Nephron (organoid): Measurements from ENCODE around the gene FBXO8.
"Not testable (repeated sequence)": the region's sequence is repeated elsewhere in the genome, so short reads cannot be mapped to it uniquely, and the experiment has no call there.

Source experiments
- H3K27ac Mint-ChIP-seq, 3 experiments: 2 replicates each; pipeline ENCODE4 v1.8.0; 2020; ENCODE audit warnings: mixed read lengths in 3 of 3, mild to moderate bottlenecking in 2 of 3, moderate library complexity in 1 of 3
- H3K27me3 Mint-ChIP-seq: 2 replicates; pipeline ENCODE4 v1.8.0; 2021; ENCODE audit warnings: low read depth, mild to moderate bottlenecking, moderate library complexity, mixed read lengths
- H3K36me3 Mint-ChIP-seq: 2 replicates; pipeline ENCODE4 v1.8.0; 2020; ENCODE audit warnings: low read depth, mixed read lengths
- H3K4me1 Mint-ChIP-seq: 2 replicates; pipeline ENCODE4 v1.8.0; 2020; ENCODE audit warnings: mixed read lengths
- H3K4me3 Mint-ChIP-seq, 3 experiments: 2 replicates each; pipeline ENCODE4 v1.8.0; 2020; ENCODE audit warnings: mild to moderate bottlenecking in 3 of 3, mixed read lengths in 3 of 3, moderate library complexity in 2 of 3
- H3K9me3 Mint-ChIP-seq: 2 replicates; pipeline ENCODE4 v1.8.0; 2020; ENCODE audit warnings: mixed read lengths
- CTCF ChIP-seq, 3 experiments: fragments of 200-600 bp; sonication (generic); IDR thresholded peaks; one replicate each; pipeline ENCODE4 v1.5.0; 2021; ENCODE audit warnings: antibody characterized with exemption in 3 of 3; ENCODE audit not compliant: unreplicated experiment in 3 of 3

FBXO8 gene

GRCh38 chr4:174312993-174313392 is 29.5 kb upstream of the FBXO8 start:
- TF ChIP-seq CTCF (IDR thresholded peaks at IDR 0.05; ENCODE audit: unreplicated experiment in 3 of 3) = no peak
- H3K4me1 Mint-ChIP-seq = no peaks in the 10 kb centered on the region
- peaks cover 11% of the 10 kb centered on the region for H3K36me3 Mint-ChIP-seq
- H3K27ac Mint-ChIP-seq = no peak overlapping the region
- H3K9me3 Mint-ChIP-seq = no peaks in the 10 kb centered on the region
- no peak overlapping the region for H3K4me3 Mint-ChIP-seq
- no peaks in the 10 kb centered on the region for H3K27me3 Mint-ChIP-seq

GRCh38 chr4:174307694-174308093 is 24.2 kb upstream of the FBXO8 start:
- TF ChIP-seq CTCF (IDR thresholded peaks at IDR 0.05; ENCODE audit: unreplicated experiment in 3 of 3) = no peak
- Mint-ChIP-seq H3K9me3 (no peaks in the 10 kb centered on the region), H3K4me3 (no peak overlapping the region), H3K4me1 (no peaks in the 10 kb centered on the region), H3K27me3 (no peaks in the 10 kb centered on the region), H3K27ac (no peak overlapping the region), H3K36me3 (peaks cover 21% of the 10 kb centered on the region)

- no peaks in the 10 kb centered on the region for H3K9me3 Mint-ChIP-seq
- H3K27me3 Mint-ChIP-seq = no peaks in the 10 kb centered on the region
- H3K4me1 Mint-ChIP-seq = no peaks in the 10 kb centered on the region
- no peak overlapping the region for H3K27ac Mint-ChIP-seq
- H3K4me3 Mint-ChIP-seq = no peak overlapping the region
- H3K36me3 Mint-ChIP-seq = peaks cover 20% of the 10 kb centered on the region
- no peak for TF ChIP-seq CTCF (IDR thresholded peaks at IDR 0.05; ENCODE audit: unreplicated experiment in 3 of 3)
Measured at GRCh38 chr4:174305961-174306360, 22.5 kb upstream of the FBXO8 start.

GRCh38 chr4:174304664-174305063 is 21.2 kb upstream of the FBXO8 start:
- Mint-ChIP-seq H3K27me3 (no peaks in the 10 kb centered on the region), H3K4me3 (no peak overlapping the region), H3K36me3 (peaks cover 30% of the 10 kb centered on the region), H3K9me3 (no peaks in the 10 kb centered on the region), H3K4me1 (no peaks in the 10 kb centered on the region), H3K27ac (no peak overlapping the region)
- TF ChIP-seq CTCF (IDR thresholded peaks at IDR 0.05; ENCODE audit: unreplicated experiment in 3 of 3) = no peak

GRCh38 chr4:174303687-174304086 is 20.2 kb upstream of the FBXO8 start:
- Mint-ChIP-seq H3K27me3 (no peaks in the 10 kb centered on the region), H3K27ac (no peak overlapping the region), H3K4me1 (no peaks in the 10 kb centered on the region), H3K9me3 (no peaks in the 10 kb centered on the region), H3K36me3 (peaks cover 34% of the 10 kb centered on the region), H3K4me3 (no peak overlapping the region)
- no peak for TF ChIP-seq CTCF (IDR thresholded peaks at IDR 0.05; ENCODE audit: unreplicated experiment in 3 of 3)

- H3K9me3 Mint-ChIP-seq = peaks cover 43% of the 10 kb centered on the region
- not testable (repeated sequence) for H3K27ac Mint-ChIP-seq, H3K4me3 Mint-ChIP-seq
Measured at GRCh38 chr4:174295142-174295541, 11.7 kb upstream of the FBXO8 start.

GRCh38 chr4:174294641-174295040 is 11.2 kb upstream of the FBXO8 start:
- Mint-ChIP-seq H3K36me3 (peaks cover 62% of the 10 kb centered on the region), H3K9me3 (peaks cover 44% of the 10 kb centered on the region)
- H3K27ac Mint-ChIP-seq, H3K4me3 Mint-ChIP-seq, H3K4me1 Mint-ChIP-seq, H3K27me3 Mint-ChIP-seq: not testable (repeated sequence)

More at GRCh38 chr4:174295142-174295541, 11.7 kb upstream of the FBXO8 start:
- H3K27me3 Mint-ChIP-seq, H3K4me1 Mint-ChIP-seq: not testable (repeated sequence)
- H3K36me3 Mint-ChIP-seq = peaks cover 65% of the 10 kb centered on the region
